Peyer's patch (tissue), 4 donors: ENCODE measurements around the gene GPR78. TPM values are rescaled to one million over a fixed set of nuclear protein-coding genes. Genes with fewer than 3 reads are reported as not detected.

Source experiments
- DNase-seq, 3 donors: peaks; one replicate each; pipeline ENCODE4 v3.0.0-alpha.2; 2017 to 2019
- H3K27ac ChIP-seq, 4 donors: fragments of 200-600 bp; sonication (generic); one replicate each; pipeline ENCODE4 v1.5.1; 2016 to 2019
- H3K27me3 ChIP-seq, 2 donors: fragments of 200-600 bp; sonication (generic); one replicate each; pipeline ENCODE4 v1.5.1; 2019
- H3K36me3 ChIP-seq, 3 donors: fragments of 200-600 bp; sonication (generic); one replicate each; pipeline ENCODE4 v1.5.1; 2016 to 2019
- H3K4me1 ChIP-seq, 4 donors: fragments of 200-600 bp; sonication (generic); one replicate each; pipeline ENCODE4 v1.5.1; 2016 to 2019
- H3K4me3 ChIP-seq, 4 donors: fragments of 200-600 bp; sonication (generic); 1 replicate in 3 of 4; 2 replicates in 1 of 4; pipeline ENCODE4 v1.5.1; 2016 to 2019; ENCODE audit warnings: mild to moderate bottlenecking in 1 of 4
- H3K9me3 ChIP-seq, 4 donors: fragments of 200-600 bp; sonication (generic); one replicate each; pipeline ENCODE4 v1.5.1; 2016 to 2019; ENCODE audit warnings: mild to moderate bottlenecking in 1 of 4
- CTCF ChIP-seq, 6 experiments: fragments of 450-650 bp in 4 of 6; fragments of 200-600 bp in 2 of 6; sonication (generic) in 1 of 6; IDR thresholded peaks; one replicate each; pipeline ENCODE4 v1.5.1; 2017 to 2019; ENCODE audit warnings: antibody characterized with exemption in 6 of 6, mild to moderate bottlenecking in 3 of 6, moderate library complexity in 1 of 6
- POLR2A ChIP-seq, 2 donors: fragments of 450-650 bp; IDR thresholded peaks; one replicate each; pipeline ENCODE4 v1.5.1; 2017; ENCODE audit warnings: antibody characterized with exemption in 2 of 2, mild to moderate bottlenecking in 2 of 2, moderate library complexity in 2 of 2
- total RNA-seq, 4 donors: library from RNA; depleted of rRNA; stranded (reverse); fragments of >200 nt; gene quantifications; one replicate each; pipeline ENCODE4 v1.1.0, GENCODE V29; 2016

The GPR78 gene
- total RNA-seq, 4 donors from 2014 or later = not detected

GRCh38 chr4:8552024-8552423 is 28.2 kb upstream of the GPR78 start:
- Histone ChIP-seq H3K36me3 (no peaks in the 10 kb centered on the region), H3K27ac (no peak overlapping the region), H3K27me3 (no peaks in the 10 kb centered on the region), H3K9me3 (no peaks in the 10 kb centered on the region), H3K4me3 (no peak overlapping the region), H3K4me1 (no peaks in the 10 kb centered on the region)
- DNase-seq = no peak
- TF ChIP-seq CTCF (IDR thresholded peaks at IDR 0.05) = no peak
- TF ChIP-seq POLR2A (IDR thresholded peaks at IDR 0.05) = no peak

GRCh38 chr4:8552581-8553205 is 27.5 kb upstream of the GPR78 start:
- no peaks in the 10 kb centered on the region for H3K36me3 ChIP-seq
- DNase-seq = no peak
- TF ChIP-seq POLR2A (IDR thresholded peaks at IDR 0.05) = no peak
- TF ChIP-seq CTCF (IDR thresholded peaks at IDR 0.05) = no peak
- no peaks in the 10 kb centered on the region for H3K9me3 ChIP-seq
- no peak overlapping the region for H3K4me3 ChIP-seq
- no peak overlapping the region for H3K27ac ChIP-seq
- no peaks in the 10 kb centered on the region for H3K4me1 ChIP-seq
- no peaks in the 10 kb centered on the region for H3K27me3 ChIP-seq

DNA sequence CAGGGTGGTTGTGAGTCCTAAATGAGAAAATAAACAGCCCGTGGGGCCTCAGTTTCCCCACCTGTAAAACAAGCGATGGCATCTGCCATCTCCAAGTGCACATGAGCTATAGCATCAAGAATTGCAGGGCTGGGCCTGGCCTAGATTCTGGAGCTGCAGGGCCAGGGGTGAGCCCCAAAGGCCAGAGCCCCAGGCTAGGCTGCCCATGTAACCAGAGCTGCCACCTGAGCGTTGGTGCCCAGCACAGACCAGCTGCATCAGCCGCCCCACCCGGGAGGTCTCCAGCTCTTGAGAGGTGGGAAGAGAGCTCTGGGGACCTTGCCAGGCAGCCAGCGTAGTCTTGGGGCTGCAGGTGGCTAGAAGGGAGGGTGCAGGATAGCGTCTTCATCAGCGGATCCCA is 27.0 kb upstream of the GPR78 start:
- Histone ChIP-seq H3K27me3 (no peaks in the 10 kb centered on the region), H3K27ac (no peak overlapping the region), H3K9me3 (no peaks in the 10 kb centered on the region), H3K4me1 (no peaks in the 10 kb centered on the region), H3K4me3 (no peak overlapping the region), H3K36me3 (no peaks in the 10 kb centered on the region)
- TF ChIP-seq POLR2A (IDR thresholded peaks at IDR 0.05) = no peak
- TF ChIP-seq CTCF (IDR thresholded peaks at IDR 0.05) = no peak
- no peak for DNase-seq

- no peaks in the 10 kb centered on the region for H3K36me3 ChIP-seq
- H3K4me3 ChIP-seq = no peak overlapping the region
- no peak overlapping the region for H3K27ac ChIP-seq
- no peaks in the 10 kb centered on the region for H3K27me3 ChIP-seq
- no peak for DNase-seq
- no peaks in the 10 kb centered on the region for H3K4me1 ChIP-seq
- H3K9me3 ChIP-seq = no peaks in the 10 kb centered on the region
- no peak for TF ChIP-seq POLR2A (IDR thresholded peaks at IDR 0.05)
- no peak for TF ChIP-seq CTCF (IDR thresholded peaks at IDR 0.05)
Observed at GRCh38 chr4:8553991-8554405, 26.2 kb upstream of the GPR78 start.

DNA sequence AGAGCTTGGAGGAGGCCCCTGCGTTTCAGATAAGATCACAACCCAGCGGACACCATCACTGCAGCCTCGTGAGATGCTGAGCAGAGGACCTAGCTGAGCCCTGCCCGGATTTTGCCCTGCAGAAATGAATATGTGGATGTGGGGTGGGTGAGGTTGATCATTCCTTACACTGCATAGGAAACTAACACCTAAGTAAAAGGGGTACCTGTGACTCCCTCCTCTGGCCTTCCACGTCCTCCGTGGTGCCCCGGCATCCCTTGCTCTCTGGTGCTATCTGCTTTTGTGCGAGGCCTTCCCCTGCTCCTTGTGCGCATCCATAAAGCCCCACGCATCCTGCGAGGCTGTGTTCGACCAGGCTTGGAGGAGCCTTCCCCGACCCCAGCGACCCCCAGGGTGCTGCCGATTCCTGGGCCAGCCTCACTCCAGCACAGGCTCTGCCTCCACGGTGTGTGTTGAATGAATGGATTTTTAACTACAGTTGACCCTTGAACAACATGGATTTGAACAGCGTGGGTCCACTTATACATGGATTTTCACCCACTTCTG is 25.6 kb upstream of the GPR78 start:
- H3K27ac ChIP-seq = no peak overlapping the region
- no peak for DNase-seq
- no peak overlapping the region for H3K4me3 ChIP-seq
- H3K4me1 ChIP-seq = no peaks in the 10 kb centered on the region
- H3K9me3 ChIP-seq = no peaks in the 10 kb centered on the region
- no peaks in the 10 kb centered on the region for H3K36me3 ChIP-seq
- TF ChIP-seq POLR2A (IDR thresholded peaks at IDR 0.05) = no peak
- no peak for TF ChIP-seq CTCF (IDR thresholded peaks at IDR 0.05)
- no peaks in the 10 kb centered on the region for H3K27me3 ChIP-seq
